GM12878 (cell line): ENCODE measurements around the gene RPS5. TPM values are rescaled to one million over a fixed set of nuclear protein-coding genes. Genes with fewer than 3 reads are reported as not detected.

Experiments used
- BRCA1 ChIP-seq: IDR thresholded peaks from 2 replicates; pipeline ENCODE4 v1.6.1; 2011; ENCODE audit warnings: low read depth, low read length, improper control_type of control experiment
- EZH2 ChIP-seq: IDR thresholded peaks from 2 replicates; pipeline ENCODE4 v1.6.1; 2012; ENCODE audit warnings: low read depth, mild to moderate bottlenecking, control low read depth, inconsistent platforms, low read length, borderline replicate concordance; ENCODE audit not compliant: control insufficient read depth
- RELB ChIP-seq: fragments of 450-650 bp; IDR thresholded peaks from 2 replicates; pipeline ENCODE4 v1.6.1; 2017; ENCODE audit warnings: low read depth, mild to moderate bottlenecking, moderate library complexity
- polyA plus RNA-seq, 11 experiments: library from polyadenylated mRNA; depleted of rRNA in 4 of 11; unstranded in 6 of 11; stranded (reverse) in 5 of 11; fragments of >200 nt; fragmentation: Nextera tagmentation in 4 of 11; fragmentation: Illumina TruSeq in 1 of 11; extraction: Ambion mirVana in 4 of 11; extraction: Trizol in 1 of 11; gene quantifications; 1 replicate in 1 of 11; 2 replicates in 10 of 11; pipeline versions ENCODE4 v1.2.1 to v1.2.3, GENCODE V29; 2011 to 2016; ENCODE audit warnings: inconsistent platforms in 2 of 11, missing spikeins in 2 of 11, low read depth in 1 of 11
- total RNA-seq, 4 experiments: library from RNA; depleted of rRNA in 3 of 4; stranded (reverse); fragments of >200 nt in 3 of 4; fragmentation: Illumina TruSeq in 1 of 4; extraction: Trizol in 1 of 4; gene quantifications; 2 replicates each; pipeline versions ENCODE4 v1.2.1 to v1.2.3, GENCODE V29; 2013 to 2021
- TF ChIP-seq, protein P1 (sequence below): IDR thresholded peaks from 2 replicates; pipeline ENCODE4 v1.6.1; 2012; ENCODE audit warnings: improper control_type of control experiment, low read depth, low read length; ENCODE audit not compliant: insufficient replicate concordance

RPS5 gene
- total and polyA plus RNA-seq, 10 of the 15 experiments (the other 5 are each of a cell fraction or from before 2014, with no cell fraction given), result 1,284 to 3,652 (median 1,922) TPM

DNA sequence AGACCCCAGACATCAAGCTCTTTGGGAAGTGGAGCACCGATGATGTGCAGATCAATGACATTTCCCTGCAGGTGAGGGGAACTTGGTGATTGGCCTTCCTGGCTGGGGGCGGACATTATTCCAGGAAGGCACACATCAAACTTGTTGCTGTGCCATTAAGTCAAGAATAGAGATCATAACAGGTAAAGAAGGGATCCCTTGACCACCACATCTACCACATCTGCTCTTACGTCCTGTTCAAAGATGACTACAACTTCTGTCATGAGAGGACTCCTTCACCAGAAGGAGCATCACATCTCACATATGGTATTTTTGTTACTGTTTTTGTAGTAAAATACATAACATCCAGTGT is 1.1 kb downstream of the RPS5 start (continued):
- TF ChIP-seq, protein P1, sequence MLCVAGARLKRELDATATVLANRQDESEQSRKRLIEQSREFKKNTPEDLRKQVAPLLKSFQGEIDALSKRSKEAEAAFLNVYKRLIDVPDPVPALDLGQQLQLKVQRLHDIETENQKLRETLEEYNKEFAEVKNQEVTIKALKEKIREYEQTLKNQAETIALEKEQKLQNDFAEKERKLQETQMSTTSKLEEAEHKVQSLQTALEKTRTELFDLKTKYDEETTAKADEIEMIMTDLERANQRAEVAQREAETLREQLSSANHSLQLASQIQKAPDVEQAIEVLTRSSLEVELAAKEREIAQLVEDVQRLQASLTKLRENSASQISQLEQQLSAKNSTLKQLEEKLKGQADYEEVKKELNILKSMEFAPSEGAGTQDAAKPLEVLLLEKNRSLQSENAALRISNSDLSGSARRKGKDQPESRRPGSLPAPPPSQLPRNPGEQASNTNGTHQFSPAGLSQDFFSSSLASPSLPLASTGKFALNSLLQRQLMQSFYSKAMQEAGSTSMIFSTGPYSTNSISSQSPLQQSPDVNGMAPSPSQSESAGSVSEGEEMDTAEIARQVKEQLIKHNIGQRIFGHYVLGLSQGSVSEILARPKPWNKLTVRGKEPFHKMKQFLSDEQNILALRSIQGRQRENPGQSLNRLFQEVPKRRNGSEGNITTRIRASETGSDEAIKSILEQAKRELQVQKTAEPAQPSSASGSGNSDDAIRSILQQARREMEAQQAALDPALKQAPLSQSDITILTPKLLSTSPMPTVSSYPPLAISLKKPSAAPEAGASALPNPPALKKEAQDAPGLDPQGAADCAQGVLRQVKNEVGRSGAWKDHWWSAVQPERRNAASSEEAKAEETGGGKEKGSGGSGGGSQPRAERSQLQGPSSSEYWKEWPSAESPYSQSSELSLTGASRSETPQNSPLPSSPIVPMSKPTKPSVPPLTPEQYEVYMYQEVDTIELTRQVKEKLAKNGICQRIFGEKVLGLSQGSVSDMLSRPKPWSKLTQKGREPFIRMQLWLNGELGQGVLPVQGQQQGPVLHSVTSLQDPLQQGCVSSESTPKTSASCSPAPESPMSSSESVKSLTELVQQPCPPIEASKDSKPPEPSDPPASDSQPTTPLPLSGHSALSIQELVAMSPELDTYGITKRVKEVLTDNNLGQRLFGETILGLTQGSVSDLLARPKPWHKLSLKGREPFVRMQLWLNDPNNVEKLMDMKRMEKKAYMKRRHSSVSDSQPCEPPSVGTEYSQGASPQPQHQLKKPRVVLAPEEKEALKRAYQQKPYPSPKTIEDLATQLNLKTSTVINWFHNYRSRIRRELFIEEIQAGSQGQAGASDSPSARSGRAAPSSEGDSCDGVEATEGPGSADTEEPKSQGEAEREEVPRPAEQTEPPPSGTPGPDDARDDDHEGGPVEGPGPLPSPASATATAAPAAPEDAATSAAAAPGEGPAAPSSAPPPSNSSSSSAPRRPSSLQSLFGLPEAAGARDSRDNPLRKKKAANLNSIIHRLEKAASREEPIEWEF, result no peak
- TF ChIP-seq BRCA1 (no peak), EZH2 (no peak), RELB (no peak)
